Measurements from ENCODE around the gene UFSP2.
A peak's percentile ranks its signal among the peaks of the same experiment; 100 is the strongest.

UFSP2 gene

GRCh38 chr4:185461565-185461964 lies 35.8 kb upstream of the UFSP2 start:
- H3K4me3 ChIP-seq (ENCODE audit: low read depth, low read length), result no peak overlapping the region
- no peak for DNase-seq (ENCODE audit: low read depth)
- TF ChIP-seq CTCF (IDR thresholded peaks at IDR 0.05; ENCODE audit: control insufficient read depth, extremely low read depth, insufficient read depth), result no peak

- H3K4me3 ChIP-seq (ENCODE audit: low read depth, low read length), result no peak overlapping the region
- DNase-seq (ENCODE audit: low read depth), result peak; percentile 52
- TF ChIP-seq CTCF (IDR thresholded peaks at IDR 0.05; ENCODE audit: control insufficient read depth, extremely low read depth, insufficient read depth), result peak; percentile 19; the same call in 1 of the 2 replicates
Measured at GRCh38 chr4:185457136-185457535, 31.4 kb upstream of the UFSP2 start.

- DNase-seq (ENCODE audit: low read depth), result no peak
- no peak for TF ChIP-seq CTCF (IDR thresholded peaks at IDR 0.05; ENCODE audit: control insufficient read depth, extremely low read depth, insufficient read depth)
- no peak overlapping the region for H3K4me3 ChIP-seq (ENCODE audit: low read depth, low read length)
Measured at GRCh38 chr4:185456131-185456530, 30.4 kb upstream of the UFSP2 start.

- no peak for TF ChIP-seq CTCF (IDR thresholded peaks at IDR 0.05; ENCODE audit: control insufficient read depth, extremely low read depth, insufficient read depth)
- DNase-seq (ENCODE audit: low read depth), result no peak
- no peak overlapping the region for H3K4me3 ChIP-seq (ENCODE audit: low read depth, low read length)
Measured at GRCh38 chr4:185445209-185445608, 19.4 kb upstream of the UFSP2 start.

- DNase-seq (ENCODE audit: low read depth), result no peak
- no peak overlapping the region for H3K4me3 ChIP-seq (ENCODE audit: low read depth, low read length)
- TF ChIP-seq CTCF (IDR thresholded peaks at IDR 0.05; ENCODE audit: control insufficient read depth, extremely low read depth, insufficient read depth), result no peak
Measured at GRCh38 chr4:185441479-185441878, 15.7 kb upstream of the UFSP2 start.

GRCh38 chr4:185437809-185438208 lies 12.0 kb upstream of the UFSP2 start:
- no peak for DNase-seq (ENCODE audit: low read depth)
- no peak for TF ChIP-seq CTCF (IDR thresholded peaks at IDR 0.05; ENCODE audit: control insufficient read depth, extremely low read depth, insufficient read depth)
- no peak overlapping the region for H3K4me3 ChIP-seq (ENCODE audit: low read depth, low read length)

GRCh38 chr4:185435466-185435865 lies 9.7 kb upstream of the UFSP2 start:
- no peak for DNase-seq (ENCODE audit: low read depth)
- H3K4me3 ChIP-seq (ENCODE audit: low read depth, low read length), result no peak overlapping the region
- no peak for TF ChIP-seq CTCF (IDR thresholded peaks at IDR 0.05; ENCODE audit: control insufficient read depth, extremely low read depth, insufficient read depth)
